Activated B cell treated with CpG ODN at 0.5 μM for 24 hours (primary cell): ENCODE results near the gene PKP4. TPM values are rescaled to one million over a fixed set of nuclear protein-coding genes. Genes with fewer than 3 reads are reported as not detected.

Experiments used
- ATAC-seq: fragments of 200-7000 bp; cut with Tn5 transposase; one replicate; pipeline ENCODE4 v1.10.0; 2021; ENCODE audit warnings: low read depth, mild to moderate bottlenecking, moderate library complexity
- CTCF ChIA-PET: fragments of 350-600 bp; sonication (Branson Sonifier 250); formaldehyde crosslinking; loops from one replicate; lab custom pipeline; 2021; ENCODE audit warnings: antibody characterized with exemption; lab: Charles Lee
- POLR2A ChIA-PET: fragments of 350-600 bp; sonication (Branson Sonifier 250); formaldehyde crosslinking; loops from one replicate; lab custom pipeline; 2021; ENCODE audit warnings: antibody characterized with exemption; lab: Charles Lee
- DNase-seq: peaks from one replicate; pipeline ENCODE4 v3.0.0; 2022
- H3K27ac Mint-ChIP-seq: one replicate; pipeline ENCODE4 v1.8.0; 2020; ENCODE audit warnings: mixed read lengths
- H3K27me3 Mint-ChIP-seq: one replicate; pipeline ENCODE4 v1.8.0; 2021; ENCODE audit warnings: mixed read lengths
- H3K36me3 Mint-ChIP-seq: one replicate; pipeline ENCODE4 v1.8.0; 2021; ENCODE audit warnings: low read depth, mixed read lengths
- H3K4me1 Mint-ChIP-seq: one replicate; pipeline ENCODE4 v1.8.0; 2021; ENCODE audit warnings: mixed read lengths
- H3K4me3 Mint-ChIP-seq: one replicate; pipeline ENCODE4 v1.8.0; 2020; ENCODE audit warnings: mild to moderate bottlenecking, mixed read lengths
- H3K9me3 Mint-ChIP-seq: one replicate; pipeline ENCODE4 v1.8.0; 2020; ENCODE audit warnings: mixed read lengths
- intact Hi-C: fragments of 100-400 bp; cut with micrococcal nuclease; formaldehyde crosslinking; loops from one replicate; pipeline ENCODE4 v1.15.1; 2024
- total RNA-seq: library from RNA; stranded (reverse); gene quantifications from 2 replicates; pipeline ENCODE4 v1.2.3, GENCODE V29; 2022
- TF ChIP-seq, protein P1 (sequence below): fragments of 200-600 bp; IDR thresholded peaks from one replicate; pipeline ENCODE4 v1.8.0; 2022; ENCODE audit warnings: antibody characterized with exemption, mild to moderate bottlenecking

PKP4 gene
- total RNA-seq, 1 donor from 2014 or later: 6.5 TPM

DNA sequence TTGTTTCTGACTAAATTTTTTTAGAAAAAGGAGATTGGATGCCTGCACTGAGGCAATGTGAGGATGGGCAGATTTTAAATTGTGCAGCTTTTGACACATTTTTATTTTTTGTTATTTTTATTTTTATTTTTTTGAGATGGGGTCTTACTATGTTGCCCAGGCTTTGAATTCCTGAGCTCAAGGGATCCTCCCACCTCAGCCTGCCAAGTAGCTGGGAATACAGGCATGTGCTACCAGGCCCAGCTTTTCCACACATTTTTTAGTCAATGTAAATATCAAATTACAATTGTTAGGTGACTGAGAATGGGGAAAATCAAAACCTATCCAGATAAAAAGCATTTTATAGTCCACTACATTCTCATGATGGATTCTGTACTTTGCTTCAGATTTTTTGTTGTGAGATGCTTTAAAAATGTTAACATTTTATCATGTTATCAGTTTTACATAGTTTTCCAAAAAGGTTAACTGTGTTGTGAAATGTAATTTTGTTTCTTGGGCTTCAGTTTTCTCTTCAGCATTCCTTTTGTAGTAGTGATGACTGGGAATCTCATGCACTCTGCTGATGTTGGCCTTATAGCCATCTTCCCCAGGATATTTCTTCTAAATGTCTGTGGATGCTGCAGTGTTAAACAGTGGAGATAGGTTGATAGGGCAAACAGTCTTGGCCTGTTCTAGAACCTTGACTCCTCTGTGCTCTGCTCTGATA, 41.4 kb downstream of the PKP4 start:
- Mint-ChIP-seq H3K36me3 (no peaks in the 10 kb centered on the region), H3K4me3 (no peak overlapping the region), H3K4me1 (no peaks in the 10 kb centered on the region), H3K27ac (no peak overlapping the region), H3K9me3 (no peaks in the 10 kb centered on the region), H3K27me3 (no peaks in the 10 kb centered on the region)
- ATAC-seq: no peak
- TF ChIP-seq, protein P1, sequence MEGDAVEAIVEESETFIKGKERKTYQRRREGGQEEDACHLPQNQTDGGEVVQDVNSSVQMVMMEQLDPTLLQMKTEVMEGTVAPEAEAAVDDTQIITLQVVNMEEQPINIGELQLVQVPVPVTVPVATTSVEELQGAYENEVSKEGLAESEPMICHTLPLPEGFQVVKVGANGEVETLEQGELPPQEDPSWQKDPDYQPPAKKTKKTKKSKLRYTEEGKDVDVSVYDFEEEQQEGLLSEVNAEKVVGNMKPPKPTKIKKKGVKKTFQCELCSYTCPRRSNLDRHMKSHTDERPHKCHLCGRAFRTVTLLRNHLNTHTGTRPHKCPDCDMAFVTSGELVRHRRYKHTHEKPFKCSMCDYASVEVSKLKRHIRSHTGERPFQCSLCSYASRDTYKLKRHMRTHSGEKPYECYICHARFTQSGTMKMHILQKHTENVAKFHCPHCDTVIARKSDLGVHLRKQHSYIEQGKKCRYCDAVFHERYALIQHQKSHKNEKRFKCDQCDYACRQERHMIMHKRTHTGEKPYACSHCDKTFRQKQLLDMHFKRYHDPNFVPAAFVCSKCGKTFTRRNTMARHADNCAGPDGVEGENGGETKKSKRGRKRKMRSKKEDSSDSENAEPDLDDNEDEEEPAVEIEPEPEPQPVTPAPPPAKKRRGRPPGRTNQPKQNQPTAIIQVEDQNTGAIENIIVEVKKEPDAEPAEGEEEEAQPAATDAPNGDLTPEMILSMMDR: no peak
- intact Hi-C loops: no loop called here
- POLR2A ChIA-PET: no interaction called here
- CTCF ChIA-PET: no interaction called here
- no peak for DNase-seq

DNA sequence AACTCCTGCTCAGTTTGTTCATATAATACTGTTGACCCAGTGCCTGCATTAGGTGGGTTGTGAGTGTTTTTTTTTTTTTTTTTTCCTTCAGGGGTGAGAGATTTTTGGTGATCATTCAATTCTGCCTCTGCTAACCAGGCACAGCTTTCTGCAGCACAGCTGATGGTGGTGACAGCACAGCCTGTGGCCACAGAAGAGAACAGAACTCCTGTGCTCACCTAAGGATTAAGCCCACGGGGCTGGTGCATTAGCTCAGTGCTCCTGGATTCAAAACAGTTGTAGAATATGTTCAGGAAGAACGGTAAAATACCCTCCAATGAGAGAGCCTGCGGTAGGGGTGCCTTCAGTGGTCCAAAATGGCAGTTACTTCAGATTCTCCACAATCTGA, 42.0 kb downstream of the PKP4 start:
- CTCF ChIA-PET: no interaction called here
- TF ChIP-seq, protein P1: no peak
- Mint-ChIP-seq H3K27ac (no peak overlapping the region), H3K9me3 (no peaks in the 10 kb centered on the region), H3K27me3 (no peaks in the 10 kb centered on the region), H3K4me1 (no peaks in the 10 kb centered on the region), H3K36me3 (no peaks in the 10 kb centered on the region), H3K4me3 (no peak overlapping the region)
- DNase-seq: no peak
- no peak for ATAC-seq
- intact Hi-C loops: no loop called here
- POLR2A ChIA-PET: no interaction called here

DNA sequence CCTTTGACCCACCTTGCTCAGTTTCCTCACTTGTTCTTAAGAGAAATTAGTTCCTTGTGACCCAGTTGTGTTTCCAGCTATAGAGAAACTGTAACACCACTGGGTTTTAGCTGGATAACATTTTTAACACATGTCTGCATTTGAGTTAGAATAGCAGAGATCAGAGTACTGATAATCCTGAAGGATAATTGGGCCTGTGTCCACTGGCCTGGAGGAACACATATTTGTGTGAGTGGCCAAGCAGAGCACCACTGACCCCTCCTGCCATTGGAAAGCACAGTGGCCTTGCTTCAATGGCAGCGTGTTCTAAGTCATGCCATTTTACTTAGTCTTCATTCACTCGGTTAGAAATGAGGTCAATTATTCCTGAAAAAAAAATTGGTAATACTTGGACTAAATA, 42.6 kb downstream of the PKP4 start:
- TF ChIP-seq, protein P1: no peak
- Mint-ChIP-seq H3K9me3 (no peaks in the 10 kb centered on the region), H3K36me3 (no peaks in the 10 kb centered on the region), H3K27me3 (no peaks in the 10 kb centered on the region), H3K4me1 (no peaks in the 10 kb centered on the region), H3K27ac (no peak overlapping the region), H3K4me3 (no peak overlapping the region)
- intact Hi-C loops: no loop called here
- no peak for ATAC-seq
- ChIA-PET CTCF (no interaction called here), POLR2A (no interaction called here)
- no peak for DNase-seq

DNA sequence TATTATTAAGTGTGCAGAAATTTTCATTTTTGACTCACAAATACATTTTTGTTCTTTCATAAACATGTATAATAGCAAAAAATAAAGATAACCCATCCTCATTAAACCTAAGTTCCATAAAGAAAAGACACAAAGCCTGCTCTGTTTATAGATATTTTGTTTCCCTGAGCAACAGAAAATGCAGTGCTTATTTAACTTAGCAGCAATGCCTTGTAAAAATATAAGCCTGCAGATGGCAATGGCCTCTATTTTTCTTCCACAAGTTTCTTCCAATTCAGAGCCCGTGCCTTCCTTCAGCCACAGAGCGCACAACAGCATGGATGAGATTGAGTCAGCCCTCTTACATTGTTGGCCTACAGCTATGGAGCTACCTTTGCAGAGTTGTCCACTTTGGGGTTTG, 43.6 kb downstream of the PKP4 start:
- CTCF ChIA-PET: no interaction called here
- POLR2A ChIA-PET: no interaction called here
- Mint-ChIP-seq H3K9me3 (no peaks in the 10 kb centered on the region), H3K4me3 (no peak overlapping the region), H3K27me3 (no peaks in the 10 kb centered on the region), H3K36me3 (no peaks in the 10 kb centered on the region), H3K4me1 (no peaks in the 10 kb centered on the region), H3K27ac (no peak overlapping the region)
- no peak for ATAC-seq
- no peak for DNase-seq
- intact Hi-C loops: no loop called here
- TF ChIP-seq, protein P1: no peak

DNA sequence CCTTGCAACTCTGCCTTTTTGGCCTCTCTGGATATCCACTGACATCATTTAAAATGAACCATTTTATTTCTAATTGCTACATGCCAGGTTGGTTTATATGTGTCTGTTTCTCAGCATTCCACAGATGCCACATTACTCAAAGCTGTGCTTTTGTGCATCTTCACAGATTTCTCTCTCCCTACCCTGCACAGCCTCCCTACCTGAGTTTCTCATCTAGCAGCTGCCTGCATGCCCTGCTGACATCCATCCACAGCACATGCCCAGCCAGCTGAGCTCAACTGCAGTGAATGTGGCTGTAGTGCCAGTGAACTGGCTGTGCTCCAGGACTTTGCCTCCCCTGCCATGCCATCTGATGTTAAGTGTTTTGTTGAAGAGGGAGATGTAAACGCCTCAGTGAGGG, 44.5 kb downstream of the PKP4 start:
- ChIA-PET CTCF (no interaction called here), POLR2A (no interaction called here)
- Mint-ChIP-seq H3K36me3 (no peaks in the 10 kb centered on the region), H3K4me1 (no peaks in the 10 kb centered on the region), H3K4me3 (no peak overlapping the region), H3K27me3 (no peaks in the 10 kb centered on the region), H3K27ac (no peak overlapping the region), H3K9me3 (no peaks in the 10 kb centered on the region)
- DNase-seq: no peak
- intact Hi-C loops: no loop called here
- TF ChIP-seq, protein P1: no peak
- ATAC-seq: no peak
